ENCODE results near the gene PIF1.

DNA sequence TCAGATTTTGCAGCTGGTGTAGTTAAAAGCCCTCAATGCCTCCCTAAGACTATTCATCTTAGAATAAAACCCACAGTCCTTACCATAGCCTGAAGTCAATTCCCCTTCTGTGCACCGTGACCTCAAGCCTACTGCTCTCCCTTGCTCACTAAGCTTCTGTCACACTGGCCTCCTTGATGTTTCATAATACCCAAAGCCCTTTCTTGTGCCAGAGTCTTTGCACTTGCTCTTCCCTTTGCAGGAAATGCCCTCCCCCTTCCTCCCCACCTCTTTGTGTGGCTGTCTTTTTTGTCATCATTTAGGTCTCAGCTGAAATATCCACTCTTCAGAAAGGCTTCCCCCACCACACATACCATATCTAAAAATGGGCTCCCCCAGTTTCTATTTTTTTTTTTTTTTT, 12.1 kb upstream of the PIF1 start:
- TF ChIP-seq, protein P1, sequence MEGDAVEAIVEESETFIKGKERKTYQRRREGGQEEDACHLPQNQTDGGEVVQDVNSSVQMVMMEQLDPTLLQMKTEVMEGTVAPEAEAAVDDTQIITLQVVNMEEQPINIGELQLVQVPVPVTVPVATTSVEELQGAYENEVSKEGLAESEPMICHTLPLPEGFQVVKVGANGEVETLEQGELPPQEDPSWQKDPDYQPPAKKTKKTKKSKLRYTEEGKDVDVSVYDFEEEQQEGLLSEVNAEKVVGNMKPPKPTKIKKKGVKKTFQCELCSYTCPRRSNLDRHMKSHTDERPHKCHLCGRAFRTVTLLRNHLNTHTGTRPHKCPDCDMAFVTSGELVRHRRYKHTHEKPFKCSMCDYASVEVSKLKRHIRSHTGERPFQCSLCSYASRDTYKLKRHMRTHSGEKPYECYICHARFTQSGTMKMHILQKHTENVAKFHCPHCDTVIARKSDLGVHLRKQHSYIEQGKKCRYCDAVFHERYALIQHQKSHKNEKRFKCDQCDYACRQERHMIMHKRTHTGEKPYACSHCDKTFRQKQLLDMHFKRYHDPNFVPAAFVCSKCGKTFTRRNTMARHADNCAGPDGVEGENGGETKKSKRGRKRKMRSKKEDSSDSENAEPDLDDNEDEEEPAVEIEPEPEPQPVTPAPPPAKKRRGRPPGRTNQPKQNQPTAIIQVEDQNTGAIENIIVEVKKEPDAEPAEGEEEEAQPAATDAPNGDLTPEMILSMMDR (conservative IDR thresholded peaks at IDR 0.05): no peak
- no peak for TF ChIP-seq EZH2 (IDR thresholded peaks at IDR 0.05; ENCODE audit: low read depth)
